Measurements from ENCODE around the gene MOV10L1. TPM values are rescaled to one million over a fixed set of nuclear protein-coding genes. Genes with fewer than 3 reads are reported as not detected.

The MOV10L1 gene
- total and polyA plus RNA-seq, 2 donors (not counting 1 experiment from before 2014, with no cell fraction given): 0.03 to 0.83 TPM

DNA sequence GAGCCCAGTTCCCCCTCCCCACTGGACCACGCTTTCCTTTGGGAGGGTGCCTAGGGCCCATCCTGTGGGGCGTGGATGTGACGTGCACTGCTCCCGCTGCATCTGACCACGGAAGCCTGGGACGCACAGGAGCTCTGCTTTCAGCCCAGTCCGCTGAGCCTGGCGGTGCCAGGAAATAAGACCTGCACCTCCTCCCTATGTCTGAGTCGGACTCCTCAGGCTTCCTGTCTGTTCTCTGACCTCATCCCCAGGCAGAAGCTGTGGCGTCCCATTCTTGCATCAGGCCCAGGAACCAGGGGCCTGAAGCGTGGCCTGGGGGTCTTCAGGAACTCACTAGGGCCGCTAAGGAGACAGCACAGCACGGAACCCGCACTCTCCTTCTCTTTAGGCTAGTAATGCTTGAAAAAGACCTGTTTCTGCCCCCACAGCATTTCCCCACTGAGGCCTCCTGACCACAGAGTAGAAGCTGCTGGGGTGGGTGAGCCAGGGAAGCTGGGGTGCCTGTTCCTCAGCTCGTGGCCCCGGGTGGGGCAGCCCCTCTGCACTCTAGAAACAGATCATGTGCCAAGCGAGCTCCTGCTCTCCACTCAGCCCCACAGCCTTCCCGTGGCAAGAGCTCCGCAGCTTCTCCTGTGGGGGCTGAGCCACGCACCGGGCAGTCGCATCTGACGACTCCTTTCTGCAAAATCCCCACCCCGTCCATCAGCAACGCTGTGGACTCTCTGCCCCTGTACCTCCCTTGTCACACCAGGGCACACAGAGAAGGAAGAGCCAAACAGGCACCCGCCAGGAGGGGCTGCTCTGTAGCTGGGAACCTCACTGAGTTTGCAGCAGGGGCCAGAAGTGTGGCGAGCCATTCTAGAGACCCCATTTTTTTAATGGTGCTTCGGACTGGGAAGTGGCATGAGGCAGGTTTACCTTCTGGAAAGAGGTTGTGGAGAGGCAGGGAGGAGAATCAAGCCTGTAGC lies 22.6 kb downstream of the MOV10L1 start:
- H4K20me1 ChIP-seq (ENCODE audit: control insufficient read depth, extremely low read depth, insufficient read depth, low read length): no peaks in the 10 kb centered on the region
- no peak overlapping the region for H3K9ac ChIP-seq (ENCODE audit: insufficient read depth, low read length)
- no peak for TF ChIP-seq EZH2 (IDR thresholded peaks at IDR 0.05; ENCODE audit: low read length, missing control alignments)
- TF ChIP-seq, protein P1, sequence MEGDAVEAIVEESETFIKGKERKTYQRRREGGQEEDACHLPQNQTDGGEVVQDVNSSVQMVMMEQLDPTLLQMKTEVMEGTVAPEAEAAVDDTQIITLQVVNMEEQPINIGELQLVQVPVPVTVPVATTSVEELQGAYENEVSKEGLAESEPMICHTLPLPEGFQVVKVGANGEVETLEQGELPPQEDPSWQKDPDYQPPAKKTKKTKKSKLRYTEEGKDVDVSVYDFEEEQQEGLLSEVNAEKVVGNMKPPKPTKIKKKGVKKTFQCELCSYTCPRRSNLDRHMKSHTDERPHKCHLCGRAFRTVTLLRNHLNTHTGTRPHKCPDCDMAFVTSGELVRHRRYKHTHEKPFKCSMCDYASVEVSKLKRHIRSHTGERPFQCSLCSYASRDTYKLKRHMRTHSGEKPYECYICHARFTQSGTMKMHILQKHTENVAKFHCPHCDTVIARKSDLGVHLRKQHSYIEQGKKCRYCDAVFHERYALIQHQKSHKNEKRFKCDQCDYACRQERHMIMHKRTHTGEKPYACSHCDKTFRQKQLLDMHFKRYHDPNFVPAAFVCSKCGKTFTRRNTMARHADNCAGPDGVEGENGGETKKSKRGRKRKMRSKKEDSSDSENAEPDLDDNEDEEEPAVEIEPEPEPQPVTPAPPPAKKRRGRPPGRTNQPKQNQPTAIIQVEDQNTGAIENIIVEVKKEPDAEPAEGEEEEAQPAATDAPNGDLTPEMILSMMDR (conservative IDR thresholded peaks at IDR 0.05 in 1 of 2, IDR thresholded peaks at IDR 0.05 in 1 of 2; ENCODE audit: low read depth in 1 of 2, low read length in 2 of 2): no peak
- no peaks in the 10 kb centered on the region for H3K79me2 ChIP-seq (ENCODE audit: control insufficient read depth, insufficient read depth, low read length)
- DNase-seq (ENCODE audit: low read depth in 2 of 2): peak; percentile 61 to 90
- H2AFZ ChIP-seq (ENCODE audit: low read length): no peak overlapping the region
- H3K27me3 ChIP-seq (ENCODE audit: control insufficient read depth, insufficient read depth, low read length): no peaks in the 10 kb centered on the region
- no peak overlapping the region for H3K27ac ChIP-seq (ENCODE audit: insufficient read depth, low read length)
- no peaks in the 10 kb centered on the region for H3K9me3 ChIP-seq (ENCODE audit: control insufficient read depth, insufficient read depth, low read depth, low read length)
- no peak overlapping the region for H3K4me3 ChIP-seq (replicated peaks in 1 of 4; ENCODE audit: control extremely low read depth in 1 of 4, insufficient read depth in 1 of 4, low read depth in 3 of 4, low read length in 4 of 4)
- no peak overlapping the region for H3K4me2 ChIP-seq (ENCODE audit: extremely low read depth, insufficient read depth, low read length)
- no peaks in the 10 kb centered on the region for H3K4me1 ChIP-seq (ENCODE audit: control insufficient read depth, extremely low read depth, insufficient read depth, low read length)
- no peaks in the 10 kb centered on the region for H3K36me3 ChIP-seq (ENCODE audit: control insufficient read depth, insufficient read depth, low read length)

DNA sequence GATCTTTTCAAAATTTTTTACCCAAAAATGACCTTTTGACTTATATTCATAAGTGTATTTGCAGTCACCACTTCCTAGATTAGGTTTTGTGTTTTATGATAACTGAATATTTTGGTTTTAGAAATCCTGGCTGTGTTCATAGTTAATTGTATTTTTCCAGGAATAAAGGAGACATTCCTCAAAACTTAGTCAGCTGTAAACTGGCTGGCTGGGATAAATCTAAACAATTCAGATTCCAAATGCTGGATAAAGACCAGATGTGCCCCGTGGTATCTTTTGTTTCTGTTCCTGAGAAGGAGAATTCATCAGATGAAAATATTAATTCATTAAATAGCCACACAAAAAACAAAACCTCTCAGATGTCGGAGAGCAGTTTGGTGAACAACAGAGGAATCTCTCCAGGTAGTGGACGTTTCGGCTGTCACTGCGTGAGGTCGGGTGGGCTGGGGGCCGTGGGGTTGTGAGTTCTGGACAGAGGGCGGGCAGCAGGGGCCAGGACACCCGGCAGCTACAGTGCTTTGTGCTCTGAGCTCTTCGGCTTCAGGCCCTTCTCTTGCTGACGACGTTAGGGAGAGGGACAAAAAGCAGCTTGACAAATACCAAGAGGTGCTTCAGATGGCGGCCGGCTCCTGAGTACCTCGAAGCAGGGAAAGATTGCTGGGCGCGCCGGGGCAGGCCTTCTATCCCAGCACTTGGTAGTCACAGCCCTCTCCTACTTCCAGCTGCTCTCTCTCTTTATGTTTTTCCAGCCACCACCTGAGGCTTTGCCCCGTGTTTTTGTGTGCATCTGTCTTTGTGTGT lies 24.6 kb downstream of the MOV10L1 start:
- DNase-seq (ENCODE audit: low read depth in 2 of 2): peak; percentile 81 to 85
- Histone ChIP-seq H3K4me2 (ENCODE audit: extremely low read depth, insufficient read depth, low read length) (peak overlapping the region; percentile 65), H3K4me3 (replicated peaks in 1 of 4; ENCODE audit: control extremely low read depth in 1 of 4, insufficient read depth in 1 of 4, low read depth in 3 of 4, low read length in 4 of 4) (peak overlapping the region in 2 of 4 experiments; percentile 41 to 49), H4K20me1 (ENCODE audit: control insufficient read depth, extremely low read depth, insufficient read depth, low read length) (no peaks in the 10 kb centered on the region), H3K27ac (ENCODE audit: insufficient read depth, low read length) (no peak overlapping the region), H3K9me3 (ENCODE audit: control insufficient read depth, insufficient read depth, low read depth, low read length) (no peaks in the 10 kb centered on the region), H3K9ac (ENCODE audit: insufficient read depth, low read length) (no peak overlapping the region), H3K79me2 (ENCODE audit: control insufficient read depth, insufficient read depth, low read length) (no peaks in the 10 kb centered on the region), H3K4me1 (ENCODE audit: control insufficient read depth, extremely low read depth, insufficient read depth, low read length) (no peaks in the 10 kb centered on the region), H3K27me3 (ENCODE audit: control insufficient read depth, insufficient read depth, low read length) (peaks cover 2% of the 10 kb centered on the region), H3K36me3 (ENCODE audit: control insufficient read depth, insufficient read depth, low read length) (no peaks in the 10 kb centered on the region), H2AFZ (ENCODE audit: low read length) (no peak overlapping the region)
- TF ChIP-seq, protein P1 (conservative IDR thresholded peaks at IDR 0.05 in 1 of 2, IDR thresholded peaks at IDR 0.05 in 1 of 2; ENCODE audit: low read depth in 1 of 2, low read length in 2 of 2): no peak
- no peak for TF ChIP-seq EZH2 (IDR thresholded peaks at IDR 0.05; ENCODE audit: low read length, missing control alignments)

DNA sequence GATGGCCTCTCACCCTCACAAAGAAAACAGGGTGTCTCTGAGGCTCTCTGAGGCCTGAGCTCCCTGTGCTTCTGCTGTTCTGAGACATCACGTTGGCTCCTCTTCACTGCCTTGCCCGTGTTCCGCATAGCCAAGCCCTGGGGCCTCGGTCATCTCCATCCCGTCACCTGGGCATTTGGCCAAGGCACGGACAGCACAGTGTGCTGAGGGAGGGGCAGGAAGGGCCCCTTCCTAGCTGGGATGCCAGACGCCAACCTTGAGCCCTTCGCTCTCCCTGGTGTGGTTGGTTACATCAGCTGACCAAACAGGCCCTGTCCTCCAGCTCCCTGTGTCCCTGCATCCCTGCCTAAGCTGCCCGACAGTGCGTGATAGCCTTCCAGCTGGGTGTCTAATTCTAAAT lies 25.9 kb downstream of the MOV10L1 start:
- Histone ChIP-seq H3K9ac (ENCODE audit: insufficient read depth, low read length) (no peak overlapping the region), H3K4me2 (ENCODE audit: extremely low read depth, insufficient read depth, low read length) (no peak overlapping the region), H3K79me2 (ENCODE audit: control insufficient read depth, insufficient read depth, low read length) (no peaks in the 10 kb centered on the region), H4K20me1 (ENCODE audit: control insufficient read depth, extremely low read depth, insufficient read depth, low read length) (no peaks in the 10 kb centered on the region), H2AFZ (ENCODE audit: low read length) (no peak overlapping the region), H3K27ac (ENCODE audit: insufficient read depth, low read length) (no peak overlapping the region), H3K27me3 (ENCODE audit: control insufficient read depth, insufficient read depth, low read length) (peaks cover 8% of the 10 kb centered on the region), H3K36me3 (ENCODE audit: control insufficient read depth, insufficient read depth, low read length) (no peaks in the 10 kb centered on the region), H3K9me3 (ENCODE audit: control insufficient read depth, insufficient read depth, low read depth, low read length) (no peaks in the 10 kb centered on the region), H3K4me3 (replicated peaks in 1 of 4; ENCODE audit: control extremely low read depth in 1 of 4, insufficient read depth in 1 of 4, low read depth in 3 of 4, low read length in 4 of 4) (no peak overlapping the region), H3K4me1 (ENCODE audit: control insufficient read depth, extremely low read depth, insufficient read depth, low read length) (no peaks in the 10 kb centered on the region)
- peak; percentile 14 to 57 for DNase-seq (ENCODE audit: low read depth in 2 of 2)
- TF ChIP-seq EZH2 (IDR thresholded peaks at IDR 0.05; ENCODE audit: low read length, missing control alignments): no peak
- TF ChIP-seq, protein P1 (conservative IDR thresholded peaks at IDR 0.05 in 1 of 2, IDR thresholded peaks at IDR 0.05 in 1 of 2; ENCODE audit: low read depth in 1 of 2, low read length in 2 of 2): no peak

Measured in fibroblast of lung (primary cell).